Activated gamma-delta T cell treated with anti-CD3 and anti-CD28 coated beads, Interleukin-2, amount 50 U/mL, for 16 hours (primary cell): ENCODE results near the gene OS9.
A peak's percentile ranks its signal among the peaks of the same experiment; 100 is the strongest.
"Not testable (repeated sequence)": the region's sequence is repeated elsewhere in the genome, so short reads cannot be mapped to it uniquely, and the experiment has no call there.

ENCODE experiments used
- DNase-seq: peaks from one replicate; pipeline ENCODE4 v3.0.0-alpha.2; 2020; ENCODE audit warnings: low read depth

The OS9 gene

GRCh38 chr12:57693659-57694458 lies at the start of gene OS9:
Gene OS9, plus strand, starts transcription at chr12:57694132. Its CDS starts 30 bp downstream, at chr12:57694162.
- peak; percentile 92 for DNase-seq

DNA sequence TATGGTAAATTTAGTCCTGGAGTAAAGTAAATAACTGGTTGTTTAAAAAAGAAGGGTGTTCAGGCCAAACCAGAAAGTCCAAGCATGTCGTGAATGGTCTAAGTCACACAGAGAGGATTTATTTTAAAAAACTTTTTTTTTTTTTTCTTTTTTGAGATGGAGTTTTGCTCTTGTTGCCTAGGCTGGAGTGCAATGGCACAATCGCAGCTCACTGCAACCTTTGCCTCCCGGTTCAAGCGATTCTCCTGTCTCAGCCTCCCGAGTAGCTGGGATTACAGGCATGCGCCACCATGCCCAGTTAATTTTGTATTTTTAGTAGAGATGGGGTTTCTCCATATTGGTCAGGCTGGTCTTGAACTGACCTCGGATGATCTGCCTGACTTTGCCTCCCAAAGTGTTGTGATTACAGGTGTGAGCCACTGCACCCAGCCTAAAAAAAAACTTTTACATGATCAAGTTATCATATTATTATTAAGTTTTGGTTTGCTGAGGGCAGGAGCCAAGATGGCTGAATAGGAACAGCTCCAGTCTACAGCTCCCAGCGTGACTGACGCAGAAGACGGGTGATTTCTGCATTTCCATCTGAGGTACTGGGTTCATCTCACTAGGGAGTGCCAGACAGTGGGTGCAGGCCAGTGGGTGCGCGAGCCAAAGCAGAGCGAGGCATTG lies 47.8 kb upstream of the OS9 start:
- DNase-seq = not testable (repeated sequence)

- DNase-seq = not testable (repeated sequence)
These were observed 47.3 kb upstream of the OS9 start for GRCh38 chr12:57646659-57647049.

GRCh38 chr12:57654042-57654441 lies 39.9 kb upstream of the OS9 start:
- DNase-seq = no peak

- no peak for DNase-seq
These were observed 38.2 kb upstream of the OS9 start for GRCh38 chr12:57655541-57656240.

- DNase-seq = not testable (repeated sequence)
These were observed 37.5 kb upstream of the OS9 start for GRCh38 chr12:57656408-57656807.

DNA sequence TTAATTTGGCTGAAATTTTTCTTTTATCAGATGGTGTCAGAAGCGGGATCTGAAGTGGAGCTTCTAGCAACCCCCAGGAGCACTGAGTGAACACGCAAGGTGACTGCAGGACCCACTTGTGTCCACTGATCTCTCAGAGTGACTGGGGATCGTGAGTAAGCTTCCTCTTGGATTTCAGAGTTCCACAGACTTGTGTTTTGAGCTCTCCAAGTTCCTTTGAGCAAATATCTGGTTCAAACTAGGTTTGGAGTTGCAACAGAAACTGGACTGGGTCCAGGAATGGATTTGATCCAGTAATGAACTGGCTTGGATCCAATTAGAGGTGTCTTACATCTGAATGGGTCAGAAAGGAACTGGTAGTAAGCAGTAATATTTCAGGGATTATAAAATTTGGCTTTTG lies 36.2 kb upstream of the OS9 start:
- no peak for DNase-seq

DNA sequence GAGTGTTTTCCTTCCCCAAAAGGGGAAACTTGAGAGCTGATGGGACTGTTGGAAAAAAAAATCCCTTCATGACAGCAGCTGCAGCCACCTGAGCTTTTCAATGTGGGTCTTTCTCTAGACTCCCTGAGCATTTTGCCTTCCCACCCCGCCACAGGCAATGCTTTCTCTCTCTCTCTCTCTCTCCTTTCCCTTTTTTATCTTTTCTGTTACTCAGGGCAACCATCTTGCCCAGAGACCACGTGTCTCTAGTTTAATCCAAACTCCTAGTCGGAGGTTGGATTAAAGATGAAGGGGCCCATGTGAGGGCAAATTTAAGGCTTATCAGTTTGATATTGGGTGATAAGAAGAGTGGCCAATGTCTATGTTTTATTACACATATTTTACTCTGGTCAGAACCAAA lies 35.0 kb upstream of the OS9 start:
- DNase-seq = no peak

DNA sequence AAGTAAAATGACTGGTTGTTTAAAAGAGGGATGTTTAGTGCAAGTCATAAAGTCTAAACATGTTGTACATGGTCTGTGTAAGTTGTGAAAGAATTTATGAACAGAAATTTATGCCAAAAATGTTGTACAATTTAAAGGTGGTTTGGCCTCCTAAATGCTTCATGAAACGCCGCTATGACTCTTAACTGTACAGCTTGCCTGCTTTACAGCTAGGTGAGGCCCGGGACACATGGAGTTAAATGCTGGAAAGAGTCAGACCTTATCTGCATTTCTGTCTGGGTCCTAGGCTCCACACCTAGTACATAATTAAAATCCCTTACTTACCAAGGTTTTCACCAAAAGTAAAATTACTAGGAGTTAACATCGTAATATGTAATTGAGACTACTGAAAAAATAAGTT lies 32.6 kb upstream of the OS9 start:
- DNase-seq = no peak

DNA sequence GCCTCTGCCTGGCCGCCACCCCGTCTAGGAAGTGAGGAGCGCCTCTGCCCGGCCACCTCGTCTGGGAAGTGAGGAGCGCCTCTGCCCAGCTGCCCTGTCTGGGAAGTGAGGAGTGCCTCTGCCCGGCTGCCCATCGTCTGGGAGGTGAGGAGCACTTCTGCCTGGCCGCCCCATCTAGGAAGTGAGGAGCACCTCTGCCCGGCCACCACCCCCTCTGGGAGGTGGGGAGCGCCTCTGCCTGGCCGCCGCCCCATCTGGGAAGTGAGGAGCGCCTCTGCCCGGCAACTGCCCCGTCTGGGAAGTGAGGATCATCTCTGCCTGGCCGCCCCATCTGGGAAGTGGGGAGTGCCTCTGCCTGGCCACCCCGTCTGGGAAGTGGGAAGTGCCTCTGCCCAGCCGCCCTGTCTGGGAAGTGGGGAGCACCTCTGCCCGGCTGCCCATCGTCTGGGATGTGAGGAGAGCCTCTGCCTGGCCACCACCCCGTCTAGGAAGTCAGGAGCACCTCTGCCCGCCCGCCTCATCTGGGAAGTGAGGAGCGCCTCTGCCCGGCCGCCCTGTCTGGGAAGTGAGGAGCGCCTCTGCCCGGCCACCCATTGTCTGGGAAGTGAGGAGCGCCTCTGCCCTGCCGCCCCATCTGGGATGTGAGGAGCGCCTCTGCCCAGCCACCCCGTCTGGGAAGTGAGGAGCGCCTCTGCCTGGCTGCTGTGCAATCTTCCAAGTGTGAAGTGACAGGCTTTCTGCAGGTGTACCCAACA lies 28.7 kb upstream of the OS9 start:
- DNase-seq = not testable (repeated sequence)

- DNase-seq = no peak
These were observed 27.0 kb upstream of the OS9 start for GRCh38 chr12:57666897-57667296.

- DNase-seq = not testable (repeated sequence)
These were observed 24.2 kb upstream of the OS9 start for GRCh38 chr12:57669691-57670090.

- DNase-seq = not testable (repeated sequence)
These were observed 22.1 kb upstream of the OS9 start for GRCh38 chr12:57671811-57672210.

DNA sequence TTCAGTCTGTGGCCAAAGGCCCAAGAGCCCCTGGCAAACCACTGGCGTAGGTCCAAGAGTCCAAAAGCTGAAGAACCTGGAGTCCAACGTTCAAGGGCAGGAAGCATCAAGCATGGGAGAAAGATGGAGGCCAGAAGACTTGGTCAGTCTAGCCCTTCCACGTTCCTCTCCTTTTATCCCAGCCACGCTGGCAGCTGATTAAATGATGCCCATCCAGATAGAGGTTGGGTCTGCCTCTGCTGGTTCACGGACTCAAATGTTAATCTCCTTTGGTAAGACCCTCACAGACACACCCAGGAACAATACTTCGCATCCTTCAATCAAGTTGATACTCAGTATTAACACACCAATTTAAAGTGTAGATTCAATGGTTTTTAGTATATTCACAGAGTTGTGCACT lies 21.1 kb upstream of the OS9 start:
- DNase-seq = no peak

GRCh38 chr12:57674691-57675090 lies 19.2 kb upstream of the OS9 start:
- DNase-seq = no peak

DNA sequence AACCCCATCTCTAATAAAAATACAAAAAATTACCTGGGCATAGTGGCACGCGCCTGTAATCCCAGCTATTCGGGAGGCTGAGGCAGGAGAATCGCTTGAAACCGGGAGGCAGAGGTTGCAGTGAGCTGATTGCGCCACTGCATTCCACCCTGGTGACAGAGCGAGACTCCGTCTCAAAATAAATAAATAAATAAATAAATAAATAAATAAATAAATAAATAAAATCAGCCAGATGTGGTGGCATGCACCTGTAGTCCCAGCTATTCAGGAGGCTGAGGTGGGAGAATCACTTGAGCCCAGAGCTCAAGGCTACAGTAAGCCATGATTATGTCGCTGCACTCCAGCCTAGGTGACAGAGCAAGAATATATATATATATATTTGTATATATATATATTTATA lies 16.0 kb upstream of the OS9 start:
- not testable (repeated sequence) for DNase-seq

GRCh38 chr12:57679697-57680096 lies 14.2 kb upstream of the OS9 start:
- DNase-seq = no peak

GRCh38 chr12:57687862-57688261 lies 6.1 kb upstream of the OS9 start:
- no peak for DNase-seq

DNA sequence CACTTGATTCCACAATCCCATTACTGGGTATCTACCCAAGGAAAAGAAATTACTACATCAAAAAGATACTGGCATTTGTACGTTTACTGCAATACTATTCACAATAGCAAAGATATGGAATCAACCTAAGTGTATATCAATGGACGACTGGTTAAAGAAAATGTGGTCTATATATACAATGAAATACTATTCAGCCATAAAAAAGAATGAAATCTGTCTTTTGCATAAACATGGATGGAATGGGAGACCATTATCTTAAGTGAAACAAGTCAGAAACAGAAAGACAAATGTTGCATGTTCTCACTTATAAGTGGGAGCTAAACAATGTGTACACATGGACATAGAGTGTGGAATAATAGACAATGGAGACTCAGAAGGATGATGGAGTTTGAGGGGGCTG lies 5.0 kb upstream of the OS9 start:
- DNase-seq = no peak

DNA sequence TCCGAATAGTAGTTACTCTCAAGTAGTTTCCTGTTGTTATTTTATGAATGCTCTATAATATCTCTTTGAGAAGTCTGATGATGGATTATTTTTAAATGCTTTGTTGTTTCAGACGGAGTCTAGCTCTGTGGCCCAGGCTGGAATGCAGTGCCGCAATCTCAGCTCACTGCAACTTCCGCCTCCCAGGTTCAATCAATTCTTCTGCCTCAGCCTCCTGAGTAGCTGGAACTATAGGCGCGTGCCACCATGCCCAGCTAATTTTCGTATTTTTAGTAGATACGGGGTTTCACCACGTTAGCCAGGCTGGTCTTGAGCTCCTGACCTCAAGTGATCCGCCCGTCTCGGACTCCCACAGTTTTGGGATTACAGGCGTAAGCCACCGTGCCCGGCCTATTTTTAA lies 1.4 kb upstream of the OS9 start:
- DNase-seq = no peak

GRCh38 chr12:57693317-57693658 lies 644 bp upstream of the OS9 start:
- no peak for DNase-seq

- DNase-seq = no peak
These were observed 607 bp downstream of the OS9 start for GRCh38 chr12:57694459-57695019.
